Activated CD8-positive, alpha-beta memory T cell treated with anti-CD3 and anti-CD28 coated beads for 36 hours (primary cell): Measurements from ENCODE around the gene DUOXA2. TPM values are rescaled to one million over a fixed set of nuclear protein-coding genes. Genes with fewer than 3 reads are reported as not detected.
"Not testable (repeated sequence)": the region's sequence is repeated elsewhere in the genome, so short reads cannot be mapped to it uniquely, and the experiment has no call there.

Experiments
- CTCF ChIA-PET: fragments of 350-600 bp; sonication (Branson Sonifier 250); formaldehyde crosslinking; loops from one replicate; lab custom pipeline; 2021; ENCODE audit warnings: antibody characterized with exemption; lab: Charles Lee
- POLR2A ChIA-PET: fragments of 350-600 bp; sonication (Branson Sonifier 250); formaldehyde crosslinking; loops from one replicate; lab custom pipeline; 2021; ENCODE audit warnings: antibody characterized with exemption; lab: Charles Lee
- total RNA-seq, 2 experiments: library from RNA; stranded (reverse); gene quantifications; one replicate each; pipeline ENCODE4 v1.2.3, GENCODE V29; 2021

The DUOXA2 gene
- total RNA-seq, 2 experiments from 2014 or later = not detected

GRCh38 chr15:45130291-45131000 lies 16.3 kb downstream of the DUOXA2 start:
- ChIA-PET CTCF (interaction anchor here (0.6 to 1.3 kb wide), 2 partner anchors 32 to 380 kb away, joined by 3 read pairs; no protein-coding TSS in a partner anchor), POLR2A (no interaction called here)

GRCh38 chr15:45131510-45131909 lies 17.4 kb downstream of the DUOXA2 start:
- POLR2A ChIA-PET = no interaction called here
- CTCF ChIA-PET = interaction anchor here (0.6 to 1.3 kb wide), 2 partner anchors 31 to 381 kb away, joined by 3 read pairs; no protein-coding TSS in a partner anchor

DNA sequence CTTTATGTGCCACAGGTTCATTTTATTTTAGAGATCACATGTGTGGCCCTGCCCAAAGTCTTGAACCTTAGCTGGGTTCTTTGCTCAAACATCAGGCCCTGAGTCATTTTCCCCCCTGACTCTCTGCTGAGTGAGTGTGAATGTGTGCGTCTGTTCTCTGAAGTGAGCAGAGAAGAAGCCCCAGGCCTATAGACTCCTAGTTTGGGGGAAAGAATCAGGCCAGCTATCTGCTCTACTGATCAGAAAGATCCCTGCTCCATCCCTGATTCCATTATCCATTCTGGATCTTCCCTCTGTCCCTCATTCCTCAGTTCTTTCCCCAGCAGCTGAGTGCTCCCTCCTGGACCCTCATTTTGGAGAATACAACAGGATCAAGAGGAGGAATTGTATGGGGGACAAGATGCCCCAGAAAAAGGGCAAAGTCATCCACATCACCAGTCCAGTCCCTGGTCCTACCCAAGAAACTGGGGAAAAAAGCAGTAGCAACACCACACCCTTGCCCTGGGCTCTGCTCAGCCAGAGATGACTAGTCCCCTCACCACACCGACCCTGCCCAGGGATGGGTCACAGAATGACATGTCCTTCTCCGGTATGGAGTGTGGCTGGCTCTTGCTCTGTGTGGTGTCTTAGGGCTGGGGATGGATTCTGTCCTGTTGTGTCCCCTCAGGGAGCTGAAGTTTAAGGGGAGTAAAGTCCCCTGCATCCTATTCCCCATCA lies 18.9 kb downstream of the DUOXA2 start:
- POLR2A ChIA-PET = no interaction called here
- CTCF ChIA-PET = interaction anchor here (1.0 to 3.4 kb wide), 3 partner anchors 12 to 17 kb away, joined by 3 to 16 read pairs (median 4); no protein-coding TSS in a partner anchor

DNA sequence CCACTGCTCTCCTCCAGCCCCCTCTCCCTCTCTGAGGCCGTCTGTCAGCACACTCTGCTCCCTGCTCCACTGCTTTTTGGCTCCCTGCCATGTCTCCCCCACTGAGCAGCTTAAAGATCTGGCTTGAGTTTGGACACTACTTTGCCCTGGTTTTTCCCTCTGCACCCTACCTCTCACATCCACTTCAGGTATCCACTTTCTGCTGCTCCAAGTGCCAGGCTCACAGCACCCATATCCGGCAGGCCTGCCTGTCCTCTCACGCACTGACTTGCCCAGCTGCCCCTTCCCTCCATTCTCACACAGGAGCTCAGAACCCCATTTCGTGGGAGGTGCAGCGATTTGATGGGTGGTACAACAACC lies 19.4 kb downstream of the DUOXA2 start:
- ChIA-PET CTCF (interaction anchor here (1.1 to 3.4 kb wide), 2 partner anchors 15 to 17 kb away, joined by 3 to 16 read pairs; no protein-coding TSS in a partner anchor), POLR2A (no interaction called here)

- CTCF ChIA-PET = interaction anchor here (1.1 to 3.4 kb wide), 2 partner anchors 16 to 18 kb away, joined by 3 to 16 read pairs; no protein-coding TSS in a partner anchor
These were observed 19.9 kb downstream of the DUOXA2 start for GRCh38 chr15:45134046-45134445.

GRCh38 chr15:45134682-45135604 lies 20.8 kb downstream of the DUOXA2 start:
- ChIA-PET CTCF (interaction anchor here (3.4 kb wide), 1 partner anchor 17 kb away, joined by 16 read pairs; no protein-coding TSS in a partner anchor), POLR2A (no interaction called here)

More at GRCh38 chr15:45134046-45134445, 19.9 kb downstream of the DUOXA2 start:
- POLR2A ChIA-PET = no interaction called here

DNA sequence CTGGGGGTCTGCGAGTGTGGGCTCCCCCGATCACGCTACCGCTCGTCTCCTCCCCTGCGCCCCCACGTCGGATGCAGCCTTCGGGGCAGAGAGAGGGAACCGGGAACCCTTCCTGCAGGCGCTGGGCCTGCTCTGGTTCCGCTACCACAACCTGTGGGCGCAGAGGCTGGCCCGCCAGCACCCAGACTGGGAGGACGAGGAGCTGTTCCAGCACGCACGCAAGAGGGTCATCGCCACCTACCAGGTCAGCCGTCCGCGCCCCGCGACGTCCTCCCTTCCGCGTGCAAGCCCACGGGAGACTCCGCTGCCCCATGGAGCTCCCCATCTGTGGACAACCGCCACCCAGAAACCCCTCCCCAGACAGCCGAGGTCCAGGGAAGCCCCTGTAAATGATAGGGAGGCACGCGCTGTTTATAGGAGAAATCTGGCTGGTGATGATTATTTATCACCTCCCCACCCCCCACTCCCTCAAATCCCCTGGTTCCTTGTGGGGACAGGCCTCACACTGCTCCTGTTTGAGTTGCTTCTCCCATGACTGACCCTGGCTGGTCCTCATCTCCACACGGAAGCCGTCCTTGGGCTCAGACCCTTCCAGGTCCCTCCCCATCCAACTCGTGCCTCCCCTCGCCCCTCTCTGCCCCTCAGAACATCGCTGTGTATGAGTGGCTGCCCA lies 21.7 kb downstream of the DUOXA2 start:
- POLR2A ChIA-PET, CTCF ChIA-PET: not testable (repeated sequence)

DNA sequence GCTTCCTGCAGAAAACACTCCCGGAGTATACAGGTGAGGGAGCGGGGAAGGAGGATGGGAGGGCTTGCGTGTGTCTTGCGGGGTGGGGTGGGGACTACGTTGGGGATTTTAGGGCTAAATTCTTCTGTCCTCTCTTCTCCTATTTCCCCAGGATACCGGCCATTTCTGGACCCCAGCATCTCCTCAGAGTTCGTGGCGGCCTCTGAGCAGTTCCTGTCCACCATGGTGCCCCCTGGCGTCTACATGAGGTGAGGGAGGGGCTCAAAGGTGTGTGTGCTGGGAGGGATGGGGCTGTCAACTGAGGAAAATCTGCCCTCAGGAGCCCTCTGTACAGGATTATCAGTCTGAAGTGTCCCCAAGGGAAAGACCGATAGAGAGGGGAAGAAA lies 22.2 kb downstream of the DUOXA2 start:
- ChIA-PET POLR2A (no interaction called here), CTCF (interaction anchor here (1.0 to 1.6 kb wide), 2 partner anchors 11 to 18 kb away, joined by 3 read pairs; no protein-coding TSS in a partner anchor)

GRCh38 chr15:45137703-45138102 lies 23.6 kb downstream of the DUOXA2 start:
- ChIA-PET POLR2A (interaction anchor here (0.6 kb wide), 1 partner anchor 15 kb away, joined by 3 read pairs; no protein-coding TSS in a partner anchor), CTCF (interaction anchor here (0.7 to 1.6 kb wide), 2 partner anchors 20 to 276 kb away, joined by 3 read pairs; no protein-coding TSS in a partner anchor)

GRCh38 chr15:45138814-45139765 lies 25.0 kb downstream of the DUOXA2 start:
- POLR2A ChIA-PET = no interaction called here
- CTCF ChIA-PET = interaction anchor here (1.0 kb wide), 1 partner anchor 12 kb away, joined by 3 read pairs; no protein-coding TSS in a partner anchor

- POLR2A ChIA-PET = no interaction called here
- CTCF ChIA-PET = interaction anchor here (0.9 kb wide), 1 partner anchor 16 kb away, joined by 4 read pairs; no protein-coding TSS in a partner anchor
These were observed 25.6 kb downstream of the DUOXA2 start for GRCh38 chr15:45139770-45140169.

GRCh38 chr15:45140557-45141250 lies 26.6 kb downstream of the DUOXA2 start:
- ChIA-PET POLR2A (no interaction called here), CTCF (interaction anchor here (0.9 to 1.2 kb wide), 2 partner anchors 15 to 23 kb away, joined by 4 read pairs; no protein-coding TSS in a partner anchor)

GRCh38 chr15:45141386-45141785 lies 27.3 kb downstream of the DUOXA2 start:
- ChIA-PET CTCF (interaction anchor here (1.2 kb wide), 1 partner anchor 23 kb away, joined by 4 read pairs; no protein-coding TSS in a partner anchor), POLR2A (no interaction called here)

DNA sequence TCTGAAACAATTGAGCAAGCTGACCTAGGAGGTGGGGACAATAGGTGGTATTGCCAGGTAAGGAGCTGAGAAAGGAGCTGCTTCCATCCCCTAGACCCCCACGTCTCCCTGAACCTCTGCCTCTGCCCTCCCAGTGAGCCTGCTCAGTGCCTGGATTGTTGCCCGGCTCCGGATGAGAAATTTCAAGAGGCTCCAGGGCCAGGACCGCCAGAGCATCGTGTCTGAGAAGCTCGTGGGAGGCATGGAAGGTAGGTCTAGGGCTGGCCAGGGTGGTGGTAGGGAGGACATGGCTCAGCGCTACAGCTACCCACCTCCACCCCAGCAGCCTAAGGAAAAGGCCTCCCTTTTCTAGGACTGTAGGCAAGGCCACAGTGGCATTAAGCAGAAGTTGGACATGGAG lies 28.9 kb downstream of the DUOXA2 start:
- POLR2A ChIA-PET = no interaction called here
- CTCF ChIA-PET = no interaction called here

DNA sequence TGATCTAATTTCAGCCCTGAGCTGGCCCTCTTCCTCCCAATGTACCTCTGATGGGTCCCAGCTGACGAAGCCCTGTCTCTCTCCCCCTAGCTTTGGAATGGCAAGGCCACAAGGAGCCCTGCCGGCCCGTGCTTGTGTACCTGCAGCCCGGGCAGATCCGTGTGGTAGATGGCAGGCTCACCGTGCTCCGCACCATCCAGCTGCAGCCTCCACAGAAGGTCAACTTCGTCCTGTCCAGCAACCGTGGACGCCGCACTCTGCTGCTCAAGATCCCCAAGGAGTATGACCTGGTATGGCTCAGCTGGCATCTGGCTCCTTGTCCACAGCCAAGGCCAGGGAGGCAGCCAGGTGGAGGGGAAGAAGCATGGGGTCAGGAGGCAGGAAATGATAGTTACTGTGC lies 29.8 kb downstream of the DUOXA2 start:
- ChIA-PET POLR2A (no interaction called here), CTCF (no interaction called here)

GRCh38 chr15:45144775-45145174 lies 30.6 kb downstream of the DUOXA2 start:
- ChIA-PET POLR2A (no interaction called here), CTCF (no interaction called here)
